Activated T-helper 9 cell treated with anti-CD3 and anti-CD28 coated beads, Interleukin-2, amount 50 U/mL, for 16 hours (primary cell): ENCODE measurements around the gene CEP295NL.
"Not testable (repeated sequence)": the region's sequence is repeated elsewhere in the genome, so short reads cannot be mapped to it uniquely, and the experiment has no call there.

Experiments used
- DNase-seq: peaks from one replicate; pipeline ENCODE4 v3.0.0-alpha.2; 2020; ENCODE audit warnings: low read depth

Gene CEP295NL

GRCh38 chr17:78886954-78887353 is 16.0 kb downstream of the CEP295NL start:
- DNase-seq = no peak

GRCh38 chr17:78885956-78886355 is 17.0 kb downstream of the CEP295NL start:
- DNase-seq = no peak

DNA sequence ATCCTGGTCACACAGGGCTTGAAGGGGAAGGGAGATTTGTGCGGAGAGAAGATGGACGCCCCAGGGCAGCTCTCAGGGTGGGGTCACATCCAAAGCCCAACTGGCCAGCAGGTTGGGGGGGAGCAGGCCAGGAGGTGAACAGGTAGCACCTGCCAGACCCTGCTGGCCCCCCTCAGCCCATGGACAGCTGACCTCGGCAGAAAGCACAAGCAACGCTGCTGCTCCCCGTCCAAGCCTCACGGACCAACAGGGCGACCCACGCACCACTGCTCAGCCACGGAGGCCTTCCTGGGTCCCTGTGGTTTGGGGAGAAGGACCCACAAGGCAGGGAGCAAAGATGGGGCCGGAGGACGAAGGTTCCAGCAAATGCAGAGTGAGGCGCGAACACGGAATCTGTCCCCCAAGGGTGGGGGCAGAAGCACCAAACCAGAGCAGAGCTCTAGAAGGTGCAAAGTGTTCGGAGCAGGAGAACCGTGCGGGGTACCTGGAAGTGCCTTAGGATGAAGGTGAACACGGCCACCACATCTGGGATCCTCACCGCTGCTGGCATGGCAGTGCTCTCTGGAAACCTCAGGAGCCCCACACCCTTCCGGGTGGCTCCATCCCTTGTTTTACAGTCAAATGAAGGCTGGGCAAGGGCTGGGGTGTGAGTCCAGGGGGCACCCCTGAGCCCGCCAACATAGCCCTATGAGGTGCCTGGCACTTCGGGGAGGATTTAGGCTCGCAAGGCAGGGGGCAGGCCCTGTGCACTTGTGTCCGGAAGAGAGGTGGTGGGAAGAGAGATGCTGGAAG is 17.9 kb downstream of the CEP295NL start:
- no peak for DNase-seq

DNA sequence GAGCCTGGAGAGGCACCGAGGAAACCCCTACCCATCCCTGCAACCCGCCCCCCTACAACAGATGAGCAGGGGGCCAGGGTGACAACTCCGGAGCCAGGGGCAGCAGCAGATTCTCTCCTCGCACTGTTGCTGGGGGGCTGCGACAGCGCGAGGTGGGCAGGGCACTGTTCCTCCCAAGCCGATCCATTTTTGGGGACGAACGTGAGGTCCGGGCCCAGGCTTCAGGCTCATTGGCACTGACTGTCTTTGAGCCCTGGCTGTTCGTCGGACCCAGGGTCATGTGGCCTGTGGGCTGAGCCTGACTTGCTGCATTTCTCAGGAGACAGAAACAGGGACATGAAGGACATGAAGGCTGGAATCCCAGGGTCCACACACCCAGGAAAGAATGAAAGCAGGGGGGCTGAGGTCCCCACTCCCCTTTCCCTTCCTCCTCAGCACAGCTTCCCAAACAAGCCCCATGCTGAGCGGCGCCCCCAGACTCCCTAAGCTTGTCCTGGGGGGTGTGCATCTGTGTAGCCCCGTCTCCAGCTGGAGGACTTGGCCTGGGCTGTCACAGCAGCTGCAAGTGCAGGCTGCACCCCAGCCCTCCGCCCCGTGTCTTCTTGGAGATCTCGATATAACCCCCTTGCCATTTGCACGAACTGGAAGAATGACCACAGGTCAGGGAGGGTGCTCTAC is 18.7 kb downstream of the CEP295NL start:
- DNase-seq = no peak

DNA sequence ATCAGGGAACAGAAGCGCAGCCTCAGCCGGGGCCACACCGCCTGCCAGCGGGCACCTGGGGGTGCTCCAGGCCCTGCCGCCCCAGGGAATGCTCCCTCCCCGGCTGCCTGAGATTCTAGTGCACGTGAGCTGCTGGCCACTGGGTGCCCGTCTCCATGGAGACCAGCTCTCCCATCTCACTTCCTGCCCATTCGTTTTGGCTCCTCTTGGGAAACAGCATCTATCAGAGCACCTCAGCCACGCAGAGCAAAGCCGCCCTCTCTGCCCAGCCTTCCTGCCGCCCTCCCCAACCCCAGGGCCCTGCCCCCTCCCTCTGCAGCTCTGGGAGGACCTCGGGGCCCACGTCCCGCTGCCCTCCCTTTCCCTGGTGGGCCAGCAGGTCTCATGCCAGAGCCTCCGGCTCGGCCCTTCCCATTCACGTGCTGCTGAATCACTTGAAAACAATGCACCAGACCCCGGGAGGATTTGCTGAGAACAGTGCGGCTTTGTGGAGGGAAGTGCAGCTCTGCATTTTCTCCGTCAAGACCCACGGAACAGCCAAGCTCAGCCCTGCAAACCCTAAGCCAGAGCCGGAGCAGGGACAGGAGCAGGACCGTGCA is 19.4 kb downstream of the CEP295NL start:
- no peak for DNase-seq

GRCh38 chr17:78883089-78883532 is 19.9 kb downstream of the CEP295NL start:
- no peak for DNase-seq

- DNase-seq = no peak
These were observed 20.4 kb downstream of the CEP295NL start for GRCh38 chr17:78882540-78883088.

DNA sequence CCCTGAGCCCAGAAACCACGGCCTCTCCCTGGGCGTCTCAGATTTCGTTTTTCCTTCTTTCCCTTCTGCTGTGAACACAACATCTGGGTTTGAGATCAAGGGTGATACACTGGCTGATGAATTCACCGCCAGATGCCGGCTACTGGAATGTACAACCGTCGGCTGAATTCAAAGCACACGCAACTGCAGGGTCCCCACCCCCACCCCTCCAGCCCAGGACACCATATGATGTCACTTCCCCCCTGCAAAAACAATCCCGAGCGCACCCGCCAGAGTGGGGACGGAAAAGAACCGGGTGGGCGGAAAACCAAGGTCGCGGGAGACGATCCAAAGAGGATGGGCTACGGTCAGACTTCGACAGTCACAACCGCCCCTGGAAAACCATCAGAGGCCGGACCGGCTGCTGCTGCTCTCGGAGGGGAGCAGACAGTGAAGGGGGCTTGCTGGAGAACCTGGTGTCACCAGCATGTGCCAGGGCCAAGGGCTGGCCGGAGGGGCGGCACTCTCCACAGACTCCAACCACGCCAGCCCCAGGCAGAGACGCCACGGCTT is 23.3 kb downstream of the CEP295NL start:
- DNase-seq = no peak

DNA sequence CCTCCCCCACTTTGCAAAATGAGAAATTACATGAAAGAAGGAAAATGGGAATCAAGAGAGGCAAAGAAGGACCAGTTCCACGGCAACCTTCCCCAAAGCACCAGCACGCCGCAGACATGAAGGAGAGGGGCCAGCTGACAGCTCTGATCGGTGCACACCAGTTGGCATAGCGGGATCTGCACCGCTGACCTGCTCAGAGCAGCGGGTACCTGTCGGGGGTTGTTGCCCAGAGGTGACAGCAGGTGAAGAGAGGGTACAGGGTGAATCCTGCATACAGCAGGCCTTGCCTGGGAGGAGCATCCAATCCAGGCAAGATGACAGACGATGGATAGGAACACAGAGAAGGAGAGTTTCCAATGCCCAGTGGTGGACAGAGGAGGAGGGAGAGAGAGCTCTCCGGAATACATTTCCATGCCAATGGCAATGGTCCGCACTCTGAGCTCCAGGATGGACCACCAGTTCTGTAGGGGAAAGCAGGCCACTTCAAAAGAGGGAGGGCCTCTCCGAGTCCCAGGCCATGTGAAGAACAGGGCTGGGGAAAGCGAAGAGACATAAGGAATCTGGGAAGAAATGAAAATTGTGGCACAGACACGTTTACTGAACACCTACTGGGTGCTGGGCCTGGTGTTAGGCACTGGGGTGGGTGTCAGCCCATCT is 24.0 kb downstream of the CEP295NL start:
- DNase-seq = no peak

DNA sequence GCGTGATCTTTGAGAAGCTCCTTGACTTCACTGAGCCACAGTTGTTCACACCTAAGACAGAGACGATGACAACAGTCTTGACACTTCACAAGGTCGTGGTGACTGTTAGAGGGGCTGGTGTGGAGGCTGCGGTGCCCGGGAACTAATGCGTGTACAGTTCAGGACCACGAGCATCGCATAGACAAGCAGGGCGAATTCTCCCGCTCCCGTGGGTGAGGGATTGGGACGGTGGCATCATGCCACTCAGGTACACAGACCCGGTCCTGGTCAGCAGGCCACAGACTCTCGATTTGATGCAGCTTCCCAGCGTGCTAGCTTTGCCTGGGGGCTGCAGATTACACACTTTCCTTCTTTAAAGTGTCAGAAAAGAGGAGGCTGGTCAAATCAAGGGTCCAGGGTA is 24.7 kb downstream of the CEP295NL start:
- DNase-seq = no peak

GRCh38 chr17:78876954-78877517 is 26.0 kb downstream of the CEP295NL start:
- not testable (repeated sequence) for DNase-seq

- no peak for DNase-seq
These were observed 26.9 kb downstream of the CEP295NL start for GRCh38 chr17:78876094-78876597.

- DNase-seq = no peak
These were observed 27.5 kb downstream of the CEP295NL start for GRCh38 chr17:78875363-78876093.

- no peak for DNase-seq
These were observed 29.3 kb downstream of the CEP295NL start for GRCh38 chr17:78873519-78874340.

- DNase-seq = no peak
These were observed 30.5 kb downstream of the CEP295NL start for GRCh38 chr17:78872486-78872885.

DNA sequence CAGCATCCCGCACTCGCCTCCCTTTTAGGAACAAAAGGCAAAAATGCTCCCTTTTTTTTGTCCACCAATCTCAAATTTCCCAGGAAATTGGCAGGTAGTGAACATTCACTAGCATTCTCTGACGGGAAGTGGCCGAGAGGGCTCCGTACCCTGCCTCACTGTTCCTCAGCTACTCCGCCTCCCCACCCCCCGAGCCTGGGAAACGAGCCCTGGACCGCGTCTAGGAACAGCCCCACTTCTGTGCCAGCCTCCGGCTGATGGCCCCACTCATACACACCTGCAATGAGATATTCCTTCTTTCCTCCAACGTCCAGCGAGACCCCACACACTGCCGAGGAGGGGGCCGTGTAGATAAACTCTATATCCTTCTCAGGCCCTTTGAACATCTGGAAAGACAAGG is 32.4 kb downstream of the CEP295NL start:
- DNase-seq = no peak

- no peak for DNase-seq
These were observed 34.6 kb downstream of the CEP295NL start for GRCh38 chr17:78868391-78868790.

DNA sequence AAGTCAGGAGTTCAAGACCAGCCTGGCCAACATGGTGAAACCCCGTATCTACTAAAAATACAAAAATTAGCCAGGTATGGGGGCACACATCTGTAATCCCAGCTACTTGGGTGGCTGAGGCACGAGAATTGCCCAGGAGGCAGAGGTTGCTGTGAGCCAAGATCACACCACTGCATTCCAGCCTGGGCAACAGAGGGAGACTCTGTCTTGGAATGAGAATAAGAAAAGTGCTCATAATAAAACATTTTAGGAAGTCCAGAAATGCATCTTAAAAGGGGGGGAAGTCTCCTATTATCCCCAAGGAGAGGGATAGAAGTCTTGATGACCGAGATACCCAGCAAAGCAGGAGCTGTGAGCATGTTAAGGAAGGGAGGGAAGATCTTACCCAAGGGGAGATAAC is 36.0 kb downstream of the CEP295NL start:
- not testable (repeated sequence) for DNase-seq

DNA sequence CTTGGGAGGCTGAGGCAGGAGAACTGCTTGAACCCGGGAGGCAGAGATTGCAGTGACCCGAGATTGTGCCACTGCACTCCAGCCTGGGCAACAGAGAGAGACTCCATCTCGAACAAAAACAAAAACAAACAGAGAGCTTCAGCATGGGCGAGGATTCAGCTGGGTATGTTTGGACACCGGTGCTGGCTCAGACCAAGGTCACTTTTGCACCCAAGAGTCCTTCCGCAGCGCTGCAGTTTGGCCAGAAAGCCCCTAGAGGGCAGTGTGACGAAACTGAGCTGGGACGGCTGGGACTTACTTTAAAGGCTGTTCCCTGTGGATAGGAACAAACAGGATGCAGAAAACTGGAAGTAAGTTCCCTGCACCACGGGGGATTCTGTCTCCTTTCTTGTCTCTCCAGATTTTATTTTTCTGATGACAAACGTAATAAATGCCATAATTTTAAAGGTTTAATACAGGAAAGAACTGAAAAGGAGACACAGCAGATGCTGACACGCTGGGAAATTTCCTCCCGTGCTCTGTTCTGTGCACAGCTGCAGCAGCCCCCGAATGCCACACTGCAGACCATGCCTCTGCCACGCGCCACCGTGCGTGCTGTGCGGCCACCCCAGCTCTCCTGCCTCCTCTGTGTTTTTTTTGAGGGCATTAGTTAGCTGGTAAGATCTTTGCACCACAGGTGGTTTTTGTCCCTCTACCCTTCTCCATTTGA is 37.2 kb downstream of the CEP295NL start:
- peak; percentile 35 for DNase-seq
